Subcutaneous adipose tissue (tissue), 4 donors: Measurements from ENCODE around the gene SH3BP4. TPM values are rescaled to one million over a fixed set of nuclear protein-coding genes. Genes with fewer than 3 reads are reported as not detected.

Experiments
- CTCF ChIP-seq: fragments of 450-650 bp; IDR thresholded peaks from one replicate; pipeline ENCODE4 v1.5.1; 2016; ENCODE audit warnings: low read depth, mild to moderate bottlenecking, control low read depth, antibody characterized with exemption, moderate library complexity
- total RNA-seq, 4 donors: library from RNA; depleted of rRNA; stranded (reverse); fragments of >200 nt; gene quantifications; one replicate each; pipeline ENCODE4 v1.1.0, GENCODE V29; 2016

SH3BP4 gene
- total RNA-seq, 4 donors from 2014 or later, result 12.4 to 35.6 (median 24.1) TPM

- TF ChIP-seq CTCF, result no peak
Observed at GRCh38 chr2:235086481-235087184, 134.8 kb downstream of the SH3BP4 start.

- no peak for TF ChIP-seq CTCF
Observed at GRCh38 chr2:235087832-235088495, 136.1 kb downstream of the SH3BP4 start.

- TF ChIP-seq CTCF, result no peak
Observed at GRCh38 chr2:235088496-235088921, 136.7 kb downstream of the SH3BP4 start.

- TF ChIP-seq CTCF, result no peak
Observed at GRCh38 chr2:235091421-235091820, 139.6 kb downstream of the SH3BP4 start.

GRCh38 chr2:235091983-235092382 lies 140.2 kb downstream of the SH3BP4 start:
- TF ChIP-seq CTCF, result no peak

- no peak for TF ChIP-seq CTCF
Observed at GRCh38 chr2:235092433-235093223, 140.8 kb downstream of the SH3BP4 start.

- TF ChIP-seq CTCF, result no peak
Observed at GRCh38 chr2:235094457-235094856, 142.6 kb downstream of the SH3BP4 start.
